GM18907 (cell line): ENCODE results near the gene MIEF2.
"Not testable (repeated sequence)": the region's sequence is repeated elsewhere in the genome, so short reads cannot be mapped to it uniquely, and the experiment has no call there.

Source experiments
- ATAC-seq: cut with Tn5 transposase; IDR thresholded peaks from one replicate; pipeline ENCODE4 v1.9.1; 2021; ENCODE audit warnings: mild to moderate bottlenecking, moderate library complexity; ENCODE audit not compliant: unreplicated experiment

MIEF2 gene

DNA sequence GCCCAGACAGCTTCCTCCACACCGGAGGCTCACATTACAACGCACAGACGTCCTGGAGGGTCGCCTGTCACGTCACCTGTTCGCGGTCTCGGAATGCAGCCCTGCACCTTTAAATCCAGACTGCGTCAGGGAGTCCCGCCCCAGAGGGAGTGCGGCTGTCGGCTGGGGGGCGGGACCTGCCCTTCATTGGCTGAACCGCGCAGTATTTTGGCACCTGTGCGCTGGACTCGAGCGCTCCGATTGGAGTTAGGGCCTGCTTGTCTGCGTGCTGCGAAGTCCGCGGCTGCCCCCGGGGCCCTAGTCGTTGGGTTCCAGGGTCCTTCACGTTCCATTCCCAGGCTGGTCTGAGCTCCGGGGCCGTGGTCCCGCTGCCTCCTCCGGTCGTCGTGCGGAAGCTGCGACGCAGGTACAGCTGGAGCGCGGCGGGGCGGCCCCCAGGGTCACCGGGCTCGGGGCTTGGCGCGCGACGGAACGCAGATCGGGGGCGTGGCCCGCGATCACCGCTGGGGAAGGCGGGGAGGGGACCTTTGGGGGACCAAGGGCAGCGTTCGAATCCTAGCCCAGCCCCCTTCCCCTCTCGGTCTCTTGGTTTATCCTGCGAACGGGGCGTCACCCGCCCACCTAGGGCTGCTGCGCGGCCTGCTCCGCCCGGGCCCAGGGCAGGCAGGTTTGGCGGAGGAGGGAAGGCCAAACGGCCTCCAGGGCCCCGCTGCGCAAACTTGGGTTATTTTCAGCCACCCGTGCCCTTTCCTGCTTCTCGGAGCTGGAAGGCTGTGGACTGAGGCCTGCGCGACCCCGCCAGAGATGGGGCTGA lies at the start of gene MIEF2:
Gene MIEF2 (plus strand): TSS at position 331 of the 814 bp plus-strand sequence. CDS start 2,059 bp downstream, outside the sequence.
- peak; percentile 77 for ATAC-seq

GRCh38 chr17:18213666-18214270 lies 46.7 kb upstream of the MIEF2 start:
- no peak for ATAC-seq

DNA sequence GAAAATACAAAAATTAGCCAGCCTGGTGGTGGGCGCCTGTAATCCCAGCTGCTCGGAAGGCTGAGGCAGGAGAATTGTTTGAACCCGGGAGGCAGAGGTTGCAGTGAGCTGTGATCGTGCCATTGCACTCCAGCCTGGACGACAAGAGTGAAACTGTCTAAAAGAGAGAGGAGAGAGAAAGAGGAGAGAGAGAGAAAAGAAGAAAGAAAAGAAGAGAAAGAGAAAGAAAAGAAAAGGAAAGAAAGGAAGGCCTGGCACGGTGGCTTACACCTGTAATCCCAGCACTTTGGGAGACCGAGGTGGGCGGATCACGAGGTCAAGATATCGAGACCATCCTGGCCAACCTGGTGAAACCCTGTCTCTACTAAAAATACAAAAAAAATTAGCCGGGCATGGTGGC lies 43.6 kb upstream of the MIEF2 start:
- ATAC-seq: not testable (repeated sequence)

DNA sequence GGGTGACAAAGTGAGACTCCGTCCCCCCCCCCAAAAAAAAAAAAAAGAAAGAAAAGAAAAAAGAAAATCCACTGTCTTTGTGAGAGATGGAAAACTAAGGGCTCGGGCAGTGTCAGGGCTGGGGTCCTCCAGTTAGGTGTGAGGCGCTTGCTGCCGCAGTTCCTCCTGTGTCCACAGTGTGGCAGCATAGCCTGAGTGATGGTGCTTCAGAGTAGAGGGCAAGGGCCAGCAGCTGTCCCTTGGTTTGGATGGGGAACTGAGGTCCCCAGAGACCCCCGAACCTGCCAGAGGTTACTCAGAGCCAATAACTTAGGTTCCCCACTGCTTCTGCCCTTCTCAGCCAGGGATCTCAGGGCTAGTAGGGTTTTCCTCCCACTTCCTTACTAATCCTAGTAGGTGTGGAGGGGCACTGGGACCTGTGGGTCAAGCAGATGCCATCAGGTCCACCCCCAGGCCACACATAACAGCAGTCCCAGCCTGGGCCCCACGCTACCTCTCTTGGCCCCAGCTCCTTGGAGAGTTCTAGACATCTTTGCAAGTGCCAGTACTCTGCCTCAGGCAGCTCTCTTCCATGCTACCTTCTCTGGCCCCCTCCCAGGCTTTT lies 42.9 kb upstream of the MIEF2 start:
- ATAC-seq: no peak

GRCh38 chr17:18218756-18219415 lies 41.6 kb upstream of the MIEF2 start:
- ATAC-seq: no peak

GRCh38 chr17:18224053-18224386 lies 36.4 kb upstream of the MIEF2 start:
- no peak for ATAC-seq

DNA sequence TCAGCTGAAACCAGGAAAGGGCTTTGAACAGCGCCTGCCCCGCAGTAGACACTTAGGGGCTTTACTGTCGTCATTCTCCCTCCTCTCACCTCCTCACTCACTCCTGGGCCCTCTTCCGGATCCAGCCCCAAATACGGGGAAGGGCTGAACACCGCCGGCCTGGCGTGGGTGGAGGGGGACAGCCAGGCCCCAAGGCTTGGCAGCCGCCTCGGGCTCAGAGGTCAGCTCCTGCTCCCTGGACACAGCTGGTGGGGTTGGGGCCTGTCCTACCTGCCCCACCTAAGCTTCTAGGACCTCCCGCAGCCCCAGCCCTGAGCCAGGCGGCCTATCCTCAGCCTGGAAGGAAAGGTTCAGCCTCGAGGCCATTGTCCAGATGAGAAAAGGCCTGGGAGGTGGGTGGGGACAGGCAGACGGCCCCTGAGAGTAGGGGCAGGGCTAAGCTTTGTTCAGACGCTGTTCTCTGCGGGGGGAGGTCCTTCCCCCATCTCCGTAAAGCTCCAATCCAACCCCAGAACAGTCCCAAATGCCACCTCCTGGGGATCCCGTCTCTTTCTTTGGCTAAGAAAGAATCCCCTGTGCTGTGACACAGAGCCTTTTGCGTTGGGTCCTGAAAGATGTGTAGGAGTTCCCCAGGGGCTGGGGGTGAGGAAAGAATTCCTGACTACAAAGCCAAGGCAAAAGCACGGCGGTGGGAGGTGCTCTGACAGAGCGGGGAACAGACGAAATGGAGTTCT lies 35.9 kb upstream of the MIEF2 start:
- ATAC-seq: no peak

DNA sequence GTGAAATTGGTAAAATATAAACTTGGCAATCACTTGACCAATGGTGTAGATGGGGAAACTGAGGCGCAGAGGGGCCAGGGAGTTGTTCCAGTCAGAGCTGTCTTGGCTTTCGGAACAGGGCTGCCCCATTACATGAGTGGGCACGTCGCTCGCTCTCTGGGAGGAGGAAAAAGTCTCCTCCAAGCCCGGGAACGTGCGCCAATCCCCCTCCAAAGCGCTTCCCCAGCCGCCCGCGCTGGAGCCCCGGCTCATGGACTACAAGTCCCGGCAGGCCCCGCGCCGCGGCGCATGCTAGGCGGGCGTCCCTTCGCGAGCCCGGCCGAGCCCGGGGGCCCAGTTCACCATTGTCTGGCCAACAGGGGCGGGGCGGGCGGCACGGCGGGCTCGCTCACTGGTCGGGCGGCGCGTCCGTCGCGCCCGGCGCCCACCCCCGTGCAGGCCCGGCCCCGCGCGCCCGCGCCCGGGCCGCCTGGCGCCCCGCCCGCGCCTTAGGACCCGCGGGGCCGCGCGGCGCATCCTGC lies 35.3 kb upstream of the MIEF2 start, which contains the start of gene LLGL1:
Gene LLGL1 (plus strand): TSS at position 515 of the 521 bp plus-strand sequence. CDS start 48 bp downstream, outside the sequence.
- ATAC-seq: peak; percentile 84

DNA sequence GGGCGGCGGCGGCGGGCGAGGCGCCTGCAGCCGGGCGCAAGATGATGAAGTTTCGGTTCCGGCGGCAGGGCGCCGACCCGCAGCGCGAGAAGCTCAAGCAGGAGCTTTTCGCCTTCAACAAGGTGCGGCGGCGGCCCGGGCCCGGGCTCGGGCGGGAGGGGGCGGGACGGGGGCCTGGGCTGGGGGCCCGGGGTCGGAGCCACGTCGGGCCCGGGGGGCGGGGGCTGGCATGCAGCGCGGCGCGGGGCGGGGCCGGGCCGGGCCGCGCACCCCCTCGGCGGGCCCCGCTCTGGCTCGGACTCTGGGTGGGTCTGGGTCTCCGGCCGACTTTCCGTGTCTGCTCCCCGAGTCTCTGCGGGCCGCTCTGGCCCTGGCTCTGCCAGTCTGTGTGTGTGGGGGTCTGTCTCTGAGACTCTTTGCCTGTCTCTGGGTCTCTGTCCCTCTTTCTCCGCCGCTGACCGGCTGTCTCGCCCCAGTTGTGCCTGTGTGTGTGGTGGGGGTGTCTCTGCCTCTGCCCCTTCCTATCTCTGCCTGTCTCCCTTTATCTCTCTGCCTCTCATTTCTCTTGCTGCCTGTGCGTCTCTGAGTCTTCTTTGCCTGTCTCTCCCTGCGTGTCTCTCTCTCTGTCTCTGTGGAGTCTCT lies 34.7 kb upstream of the MIEF2 start:
- peak; percentile 13 for ATAC-seq

- no peak for ATAC-seq
Measured at GRCh38 chr17:18226284-18226945, 34.0 kb upstream of the MIEF2 start.

- ATAC-seq: no peak
Measured at GRCh38 chr17:18227635-18228034, 32.8 kb upstream of the MIEF2 start.

DNA sequence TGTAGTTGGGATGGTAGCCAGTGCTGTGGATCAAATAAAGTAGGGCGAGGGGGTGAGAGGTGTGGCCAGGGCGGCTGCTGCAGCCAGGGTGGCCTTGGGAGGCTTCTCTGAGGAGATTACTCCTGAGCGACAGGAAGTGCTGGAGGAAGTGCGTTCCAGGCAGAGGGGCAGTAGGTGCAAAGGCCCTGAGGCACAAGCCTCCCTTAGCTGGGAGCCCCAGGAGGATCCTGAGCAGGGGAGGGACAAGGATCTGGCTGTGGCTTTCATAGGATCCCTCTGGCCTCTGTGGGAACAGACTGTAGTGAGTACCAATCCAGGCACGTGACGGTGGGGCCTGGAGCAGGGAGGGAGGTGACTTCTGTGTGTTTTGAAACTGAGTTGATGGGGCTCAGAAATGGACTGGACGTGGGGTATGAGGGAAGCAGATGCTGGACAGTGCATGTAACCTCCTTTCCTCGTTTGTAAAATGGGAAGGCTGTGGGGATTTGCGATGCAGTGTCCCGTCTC lies 32.2 kb upstream of the MIEF2 start:
- no peak for ATAC-seq

DNA sequence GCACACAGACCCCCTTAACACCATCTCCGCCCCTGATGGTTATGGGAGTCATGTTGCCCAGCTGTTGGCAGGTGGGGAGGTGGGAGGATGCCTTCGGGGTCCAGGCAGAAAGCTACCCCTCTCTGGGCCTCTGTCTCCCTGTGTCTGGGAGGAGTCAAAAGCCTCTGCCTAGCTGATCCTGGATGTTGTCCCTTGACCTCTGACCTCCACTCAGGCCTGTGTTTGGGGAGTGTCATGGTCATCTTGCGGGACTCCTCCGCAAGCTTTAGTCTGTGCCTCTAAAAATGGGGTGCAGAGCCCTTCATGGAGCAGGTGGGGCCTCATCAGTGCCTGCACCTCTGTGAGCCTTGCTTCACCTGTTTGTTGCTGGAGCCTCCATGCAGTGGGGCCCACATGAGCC lies 31.2 kb upstream of the MIEF2 start:
- ATAC-seq: no peak

GRCh38 chr17:18229771-18230170 lies 30.7 kb upstream of the MIEF2 start:
- ATAC-seq: no peak

DNA sequence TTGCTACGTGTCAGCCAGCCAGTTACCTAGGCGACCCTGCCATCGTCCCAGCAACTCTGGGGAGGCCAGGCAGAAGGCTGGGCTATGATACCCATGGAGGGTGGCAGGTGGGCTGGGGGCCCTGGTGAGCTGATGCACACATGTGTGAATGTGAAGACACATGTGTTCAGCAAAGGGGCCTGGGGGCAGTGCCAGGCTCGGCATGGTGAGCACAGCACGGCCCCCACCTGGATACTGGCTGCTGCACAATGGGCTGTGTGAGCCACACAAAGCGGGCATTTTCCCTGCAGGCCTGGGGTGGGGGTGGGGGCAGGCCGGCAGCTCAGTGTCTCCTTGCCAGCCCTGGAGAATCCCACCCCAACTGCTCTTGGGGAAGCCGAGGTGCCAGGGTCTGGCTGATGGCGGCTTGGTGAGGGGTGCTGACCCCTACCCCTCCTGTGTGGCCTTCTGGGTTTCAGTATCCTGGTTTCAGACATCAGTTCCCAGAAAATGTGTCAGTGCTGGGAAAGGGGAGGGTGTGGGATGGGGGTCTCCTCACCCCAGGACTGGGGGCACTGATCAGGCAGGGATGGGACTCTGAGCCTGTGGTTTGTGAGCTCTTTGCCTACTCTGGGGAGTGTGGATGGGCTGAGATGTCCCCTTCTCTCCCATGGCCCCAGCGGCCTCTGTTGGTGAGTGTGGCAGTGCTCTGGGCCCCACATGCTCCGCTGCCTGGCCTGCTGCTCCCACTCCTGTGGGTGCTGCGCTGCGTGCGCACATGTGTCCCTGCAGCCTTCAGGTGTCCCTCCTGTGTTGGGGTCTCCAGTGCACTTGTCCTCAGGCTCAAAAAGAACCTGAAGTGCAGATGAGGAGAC lies 29.9 kb upstream of the MIEF2 start:
- no peak for ATAC-seq

GRCh38 chr17:18231164-18231563 lies 29.3 kb upstream of the MIEF2 start:
- ATAC-seq: no peak

DNA sequence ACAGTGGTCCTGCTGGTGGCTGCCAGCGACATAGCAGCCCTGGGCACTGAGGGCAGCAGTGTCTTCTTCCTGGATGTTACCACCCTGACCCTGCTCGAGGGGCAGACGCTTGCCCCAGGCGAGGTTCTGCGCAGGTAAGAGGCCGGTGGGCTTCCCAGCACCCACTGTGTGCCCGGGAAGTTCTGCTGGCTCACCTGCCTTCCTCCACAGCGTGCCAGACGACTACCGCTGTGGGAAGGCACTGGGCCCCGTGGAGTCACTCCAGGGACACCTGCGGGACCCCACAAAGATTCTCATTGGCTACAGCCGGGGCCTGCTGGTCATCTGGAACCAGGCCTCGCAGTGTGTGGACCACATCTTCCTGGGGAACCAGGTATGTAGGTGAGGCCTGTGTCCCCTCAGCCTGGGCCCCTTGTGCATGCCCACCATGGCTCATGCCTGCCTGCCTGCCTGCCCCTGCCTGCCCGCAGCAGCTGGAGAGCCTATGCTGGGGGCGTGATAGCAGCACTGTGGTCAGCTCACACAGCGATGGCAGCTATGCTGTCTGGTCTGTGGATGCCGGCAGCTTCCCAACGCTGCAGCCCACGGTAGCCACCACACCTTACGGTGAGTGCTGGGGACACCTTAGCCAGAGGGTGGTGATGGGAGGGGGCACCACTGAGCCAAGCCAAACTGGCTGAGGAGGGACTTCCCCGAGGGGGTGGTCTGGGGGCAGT lies 26.5 kb upstream of the MIEF2 start:
- no peak for ATAC-seq

DNA sequence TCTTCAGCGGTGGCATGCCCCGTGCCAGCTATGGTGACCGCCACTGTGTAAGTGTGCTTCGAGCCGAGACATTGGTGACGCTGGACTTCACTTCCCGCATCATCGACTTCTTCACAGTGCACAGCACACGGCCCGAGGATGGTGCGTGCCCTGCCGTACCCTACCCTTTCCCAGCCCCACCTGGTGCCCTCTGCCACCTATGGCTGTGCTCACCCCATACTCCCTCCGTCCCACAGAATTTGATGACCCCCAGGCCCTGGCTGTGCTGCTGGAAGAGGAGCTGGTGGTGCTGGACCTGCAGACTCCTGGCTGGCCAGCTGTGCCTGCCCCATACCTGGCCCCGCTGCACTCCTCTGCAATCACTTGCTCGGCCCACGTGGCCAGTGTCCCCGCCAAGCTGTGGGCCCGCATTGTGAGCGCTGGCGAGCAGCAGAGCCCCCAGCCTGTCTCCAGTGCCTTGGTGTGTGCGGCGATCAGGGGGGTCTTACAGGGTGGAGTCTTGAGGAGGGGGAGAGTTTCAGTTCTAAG lies 25.5 kb upstream of the MIEF2 start:
- ATAC-seq: no peak
